HepG2 (cell line): Measurements from ENCODE around the gene USP9X. TPM values are rescaled to one million over a fixed set of nuclear protein-coding genes. Genes with fewer than 3 reads are reported as not detected.

ENCODE experiments used
- BCL3 ChIP-seq: sonication (generic); formaldehyde crosslinking; IDR thresholded peaks from 2 replicates; pipeline ENCODE4 v1.5.1; 2020; ENCODE audit warnings: mild to moderate bottlenecking, missing genetic modification reagents, moderate library complexity
- HNF4A ChIP-seq: sonication (generic); formaldehyde crosslinking; IDR thresholded peaks from 2 replicates; pipeline ENCODE4 v1.4.0; 2020; ENCODE audit warnings: missing genetic modification reagents
- HNRNPLL ChIP-seq: fragments of 200-400 bp; formaldehyde crosslinking; IDR thresholded peaks from 2 replicates; pipeline ENCODE4 v1.6.1; 2017; ENCODE audit warnings: mild to moderate bottlenecking, low read depth, low read length; ENCODE audit not compliant: poor library complexity, severe bottlenecking
- IKZF4 ChIP-seq: sonication (generic); formaldehyde crosslinking; IDR thresholded peaks from 2 replicates; pipeline ENCODE4 v1.5.1; 2020; ENCODE audit warnings: borderline replicate concordance, mild to moderate bottlenecking, low read depth, missing genetic modification reagents; ENCODE audit errors: not compliant biosample characterization
- MAZ ChIP-seq, 2 experiments: sonication (generic) in 1 of 2; formaldehyde crosslinking in 1 of 2; IDR thresholded peaks; 2 replicates each; pipeline versions ENCODE4 v1.5.0 to v1.6.1; 2012 to 2020; ENCODE audit warnings: low read depth in 2 of 2, mild to moderate bottlenecking in 2 of 2, borderline replicate concordance in 1 of 2, improper control_type of control experiment in 1 of 2, low read length in 1 of 2, missing genetic modification reagents in 1 of 2, moderate library complexity in 1 of 2
- MEIS1 ChIP-seq: sonication (generic); formaldehyde crosslinking; IDR thresholded peaks from 2 replicates; pipeline ENCODE4 v1.9.0; 2021; ENCODE audit warnings: mild to moderate bottlenecking, missing genetic modification reagents, moderate library complexity, borderline replicate concordance
- NCOA5 ChIP-seq: sonication (generic); formaldehyde crosslinking; IDR thresholded peaks from 2 replicates; pipeline ENCODE4 v1.4.0; 2020; ENCODE audit warnings: missing genetic modification reagents
- SP4 ChIP-seq: sonication (generic); formaldehyde crosslinking; IDR thresholded peaks from 2 replicates; pipeline ENCODE4 v1.8.1; 2023; ENCODE audit warnings: mild to moderate bottlenecking, missing genetic modification reagents
- ZNF335 ChIP-seq: sonication (generic); formaldehyde crosslinking; IDR thresholded peaks from 2 replicates; pipeline ENCODE4 v1.4.0; 2020; ENCODE audit warnings: missing genetic modification reagents
- ZNF407 ChIP-seq: sonication (generic); formaldehyde crosslinking; IDR thresholded peaks from one replicate; pipeline ENCODE4 v1.5.1; 2020; ENCODE audit warnings: mild to moderate bottlenecking, missing genetic modification reagents; ENCODE audit errors: not compliant biosample characterization
- polyA plus RNA-seq, 8 experiments: library from polyadenylated mRNA; depleted of rRNA in 3 of 8; stranded (reverse) in 7 of 8; unstranded in 1 of 8; fragments of >200 nt; fragmentation: Illumina TruSeq in 4 of 8; extraction: Trizol in 4 of 8; gene quantifications; 2 replicates each; pipeline versions ENCODE4 v1.2.1 to v1.2.3, GENCODE V29; 2011 to 2016; ENCODE audit warnings: low read depth in 4 of 8, missing spikeins in 1 of 8, mixed read lengths in 1 of 8; ENCODE audit not compliant: insufficient read depth in 1 of 8
- total RNA-seq, 5 experiments: library from RNA; depleted of rRNA; stranded (reverse); fragments of >200 nt; fragmentation: Illumina TruSeq; extraction: Trizol; gene quantifications; 2 replicates each; pipeline ENCODE4 v1.2.3, GENCODE V29; 2016; ENCODE audit warnings: low read depth in 1 of 5

USP9X gene
- total and polyA plus RNA-seq, 2 of the 13 experiments (the other 11 are each of a cell fraction or from before 2014, with no cell fraction given), result 22.2 to 40.5 TPM

DNA sequence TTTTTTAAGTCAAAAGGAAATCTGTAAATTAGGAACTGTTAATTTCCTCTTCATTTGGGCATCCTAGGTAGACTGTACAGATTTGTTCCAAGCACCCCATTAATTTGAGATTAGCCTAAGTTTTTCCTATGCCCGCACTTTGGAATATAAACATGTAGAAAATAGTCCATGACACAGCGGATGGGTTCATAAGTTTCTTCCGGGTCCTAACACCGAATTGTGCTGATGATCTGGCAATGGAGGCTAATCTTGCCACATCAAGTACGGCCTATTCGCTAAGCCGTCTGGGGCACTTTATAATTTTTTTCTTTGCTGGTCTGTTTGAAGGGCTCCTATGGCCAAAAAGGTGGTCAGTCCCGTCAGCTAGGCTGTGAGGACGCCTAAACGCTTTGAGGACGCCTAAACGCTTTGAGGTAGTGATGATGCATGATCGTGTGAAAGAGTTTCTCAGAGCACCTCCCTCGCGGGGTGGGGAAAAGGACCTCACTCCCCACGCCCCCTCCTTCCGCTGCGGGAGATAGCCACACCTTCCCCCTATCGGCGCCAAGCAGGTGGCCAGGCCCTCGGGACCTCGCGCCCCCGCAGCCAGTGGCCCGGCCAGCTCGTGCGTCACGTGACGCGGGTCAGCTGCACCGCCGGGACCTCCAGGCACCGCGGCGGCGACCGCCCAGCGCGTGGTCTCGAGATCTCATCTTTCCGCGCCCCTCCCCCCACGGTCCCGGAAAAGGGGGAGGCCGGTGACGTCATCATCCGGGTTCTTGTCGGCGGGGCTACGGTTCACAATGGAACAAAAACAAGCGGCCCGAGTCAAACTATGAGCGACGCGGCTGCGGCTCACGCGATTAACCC, 977 bp upstream of the USP9X start (continued):
- TF ChIP-seq BCL3 (CRISPR knock-in tag) (no peak), ZNF407 (CRISPR knock-in tag) (no peak), HNF4A (CRISPR knock-in tag) (peak; percentile 24), NCOA5 (CRISPR knock-in tag) (no peak), HNRNPLL (no peak), MEIS1 (CRISPR knock-in tag) (no peak; the same call in 1 of the 2 replicates), SP4 (peak; percentile 68; the same call in 1 of the 2 replicates), IKZF4 (no peak), MAZ (IDR thresholded peaks at IDR 0.05; ENCODE audit: borderline replicate concordance, low read depth, low read length) (peak; percentile 69; the same call in 1 of the 2 replicates), MAZ (CRISPR knock-in tag; IDR thresholded peaks at IDR 0.05; ENCODE audit: low read depth) (peak; percentile 92), ZNF335 (CRISPR knock-in tag) (no peak)
